Adrenal gland (tissue), 12 donors: Measurements from ENCODE around the gene SGCB. TPM values are rescaled to one million over a fixed set of nuclear protein-coding genes. Genes with fewer than 3 reads are reported as not detected.

ENCODE experiments used
- DNase-seq, 7 donors: peaks; one replicate each; pipeline ENCODE4 v3.0.0-alpha.2; 2019 to 2020
- H3K27ac ChIP-seq, 5 donors: fragments of 200-600 bp; sonication (generic) in 4 of 5; 1 replicate in 3 of 5; 2 replicates in 2 of 5; pipeline versions ENCODE4 v1.5.1 to v1.8.0; 2016 to 2020; ENCODE audit warnings: mild to moderate bottlenecking in 1 of 5
- H3K27me3 ChIP-seq: fragments of 200-600 bp; 2 replicates; pipeline ENCODE4 v1.8.0; 2021
- H3K36me3 ChIP-seq, 2 donors: fragments of 200-600 bp; replicated peaks in 1 of 2; 1 replicate in 1 of 2; 2 replicates in 1 of 2; pipeline versions ENCODE4 v1.5.1 to v1.8.0; 2018 to 2022
- H3K4me1 ChIP-seq, 2 donors: fragments of 200-600 bp; replicated peaks in 1 of 2; 1 replicate in 1 of 2; 2 replicates in 1 of 2; pipeline versions ENCODE4 v1.5.1 to v1.8.0; 2018 to 2021
- H3K4me3 ChIP-seq, 4 donors: fragments of 200-600 bp; sonication (generic) in 3 of 4; one replicate each; pipeline ENCODE4 v1.5.1; 2016 to 2018
- H3K9me3 ChIP-seq, 3 donors: fragments of 200-600 bp; sonication (generic) in 1 of 3; replicated peaks in 1 of 3; 1 replicate in 2 of 3; 2 replicates in 1 of 3; pipeline versions ENCODE4 v1.5.1 to v1.8.0; 2016 to 2021
- CTCF ChIP-seq, 6 experiments: fragments of 450-650 bp in 4 of 6; fragments of 200-600 bp in 2 of 6; sonication (generic) in 1 of 6; IDR thresholded peaks; 1 replicate in 5 of 6; 2 replicates in 1 of 6; pipeline versions ENCODE4 v1.5.1 to v1.8.0; 2016 to 2021; ENCODE audit warnings: antibody characterized with exemption in 6 of 6, mild to moderate bottlenecking in 2 of 6, moderate library complexity in 1 of 6
- POLR2A ChIP-seq, 2 donors: fragments of 450-650 bp; IDR thresholded peaks; one replicate each; pipeline ENCODE4 v1.6.1; 2017; ENCODE audit warnings: antibody characterized with exemption in 2 of 2, mild to moderate bottlenecking in 2 of 2, moderate library complexity in 1 of 2
- WGBS, 4 donors: extraction: QIAGEN DNeasy Blood & Tissue Kit in 2 of 4; methylation state at CpG; one replicate each; pipeline versions ENCODE4 v1.1.5 to v1.1.7; 2013 to 2017; 5-methylcytosine and 5-hydroxymethylcytosine counted together
- intact Hi-C, 2 donors: fragments of 100-400 bp; cut with DNase I; formaldehyde crosslinking; loops; one replicate each; pipeline versions ENCODE4 v1.14.1 to v1.15.0; 2022 to 2023
- polyA plus RNA-seq, 3 donors: library from polyadenylated mRNA; stranded (reverse); fragments of 200-250 nt in 2 of 3; fragments of 350-450 nt in 1 of 3; fragmentation: Illumina TruSeq in 1 of 3; extraction: RNeasy Lipid Tissue Mini Kit (QIAGEN cat#74804) in 1 of 3; gene quantifications; one replicate each; pipeline ENCODE4 v1.2.3, GENCODE V29; 2013 to 2014
- total RNA-seq, 9 donors: library from RNA; depleted of rRNA in 4 of 9; stranded (reverse); fragments of >200 nt in 4 of 9; fragments of 120-200 nt in 1 of 9; fragmentation: NEBNext Ultra II Directional in 1 of 9; extraction: Animal tissue kit (Norgen Biotek cat#: 25700) in 1 of 9; gene quantifications; one replicate each; pipeline versions ENCODE4 v1.1.0 to v1.2.4, GENCODE V29; 2013 to 2023
- donor health status: healthy with polysubstance abuse.
- donor health status: Bipolar disorder and iron deficiency.
- donor health status: DM: yes; HTN: yes; CAD: no.
- donor health status: DM: no; HTN: no; CAD: no.
- donor health status: DM: no; HTN: no; CAD: no.
- donor health status: DM: yes; HTN: yes; CAD: no.

SGCB gene
- total and polyA plus RNA-seq, 12 donors, result 7.7 to 55.3 (median 27.1) TPM

- WGBS, 4 donors, result 83 to 90% (median 87%) methylated on average over 3 of the region's 3 CpGs
- intact Hi-C loops, result no loop called here
- no peaks in the 10 kb centered on the region for H3K4me1 ChIP-seq
- H3K27ac ChIP-seq, result no peak overlapping the region
- H3K9me3 ChIP-seq, result no peaks in the 10 kb centered on the region
- no peak overlapping the region for H3K4me3 ChIP-seq
- H3K27me3 ChIP-seq, result no peaks in the 10 kb centered on the region
- no peak for DNase-seq
- TF ChIP-seq POLR2A (IDR thresholded peaks at IDR 0.05) (no peak), CTCF (IDR thresholded peaks at IDR 0.05) (no peak)
- H3K36me3 ChIP-seq, result no peaks in the 10 kb centered on the region
Observed at GRCh38 chr4:52016981-52017380, 21.1 kb downstream of the SGCB start.

GRCh38 chr4:52015366-52015765 lies 22.7 kb downstream of the SGCB start:
- H3K27ac ChIP-seq, result no peak overlapping the region
- no peak for DNase-seq
- H3K9me3 ChIP-seq, result no peaks in the 10 kb centered on the region
- no peak overlapping the region for H3K4me3 ChIP-seq
- no peaks in the 10 kb centered on the region for H3K36me3 ChIP-seq
- TF ChIP-seq POLR2A (IDR thresholded peaks at IDR 0.05), result no peak
- TF ChIP-seq CTCF (IDR thresholded peaks at IDR 0.05), result no peak
- no peaks in the 10 kb centered on the region for H3K4me1 ChIP-seq
- 80 to 87% (median 83%) methylated on average over 7 of the region's 7 CpGs for WGBS, 4 donors
- intact Hi-C loops, result no loop called here
- no peaks in the 10 kb centered on the region for H3K27me3 ChIP-seq

GRCh38 chr4:52014903-52015302 lies 23.2 kb downstream of the SGCB start:
- H3K27me3 ChIP-seq, result no peaks in the 10 kb centered on the region
- no peaks in the 10 kb centered on the region for H3K9me3 ChIP-seq
- WGBS, 4 donors, result 62 to 75% (median 70%) methylated on average over 1 of the region's 1 CpG
- no peak for DNase-seq
- TF ChIP-seq POLR2A (IDR thresholded peaks at IDR 0.05), result no peak
- no peak for TF ChIP-seq CTCF (IDR thresholded peaks at IDR 0.05)
- no peaks in the 10 kb centered on the region for H3K36me3 ChIP-seq
- intact Hi-C loops, result no loop called here
- no peak overlapping the region for H3K27ac ChIP-seq
- no peaks in the 10 kb centered on the region for H3K4me1 ChIP-seq
- no peak overlapping the region for H3K4me3 ChIP-seq

- H3K36me3 ChIP-seq, result no peaks in the 10 kb centered on the region
- no peak overlapping the region for H3K4me3 ChIP-seq
- no peaks in the 10 kb centered on the region for H3K4me1 ChIP-seq
- no peak for DNase-seq
- WGBS, 4 donors, result 83 to 100% (median 92%) methylated on average over 1 of the region's 1 CpG
- H3K27me3 ChIP-seq, result no peaks in the 10 kb centered on the region
- intact Hi-C loops, result no loop called here
- no peak for TF ChIP-seq CTCF (IDR thresholded peaks at IDR 0.05)
- TF ChIP-seq POLR2A (IDR thresholded peaks at IDR 0.05), result no peak
- no peaks in the 10 kb centered on the region for H3K9me3 ChIP-seq
- no peak overlapping the region for H3K27ac ChIP-seq
Observed at GRCh38 chr4:52012651-52013050, 25.4 kb downstream of the SGCB start.
